OCI-LY7 (cell line): ENCODE results near the gene SLC16A12. TPM values are rescaled to one million over a fixed set of nuclear protein-coding genes. Genes with fewer than 3 reads are reported as not detected.

Source experiments
- BruUV-seq: library from RNA; stranded (reverse); fragments of 400-500 nt; replicated peaks from 2 replicates; lab custom pipeline; 2021; lab: Mats Ljungman, UMichigan
- CTCF ChIA-PET: fragments of 300-600 bp; sonication (Branson Sonifier 250); formaldehyde crosslinking; loops from one replicate; lab custom pipeline; 2022; ENCODE audit warnings: antibody characterized with exemption; ENCODE audit not compliant: unreplicated experiment; lab: Charles Lee
- POLR2A ChIA-PET: fragments of 300-600 bp; sonication (Branson Sonifier 250); formaldehyde crosslinking; loops from one replicate; lab custom pipeline; 2022; ENCODE audit warnings: antibody characterized with exemption; lab: Charles Lee
- DNase-seq: peaks from one replicate; pipeline ENCODE4 v3.0.0-alpha.2; 2015; ENCODE audit warnings: low spot score
- H2AFZ ChIP-seq: fragments of 200-600 bp; sonication (generic), shearing (Covaris generic); 2 replicates; pipeline ENCODE4 v1.6.1; 2014; ENCODE audit warnings: mild to moderate bottlenecking, antibody characterized with exemption, low read length, moderate library complexity
- H3K27ac ChIP-seq: fragments of 200-600 bp; sonication (generic); 2 replicates; pipeline ENCODE4 v1.5.1; 2014; ENCODE audit warnings: mixed run types, low read depth, mild to moderate bottlenecking, moderate library complexity, low read length, inconsistent platforms; ENCODE audit not compliant: poor library complexity, severe bottlenecking
- H3K36me3 ChIP-seq: fragments of 200-600 bp; sonication (generic); 2 replicates; pipeline ENCODE4 v1.6.1; 2014; ENCODE audit warnings: mild to moderate bottlenecking, antibody characterized with exemption, low read length, moderate library complexity, mixed read lengths; ENCODE audit not compliant: insufficient read depth
- H3K4me1 ChIP-seq: fragments of 200-600 bp; sonication (generic); 2 replicates; pipeline ENCODE4 v1.5.1; 2014; ENCODE audit warnings: mild to moderate bottlenecking, low read length; ENCODE audit not compliant: insufficient read depth, poor library complexity, severe bottlenecking
- H3K4me2 ChIP-seq: fragments of 200-600 bp; sonication (generic); 2 replicates; pipeline ENCODE4 v1.6.1; 2014; ENCODE audit warnings: mild to moderate bottlenecking, low read length
- H3K4me3 ChIP-seq: fragments of 200-600 bp; sonication (generic); 2 replicates; pipeline ENCODE4 v1.5.1; 2014; ENCODE audit warnings: mild to moderate bottlenecking, low read depth, low read length; ENCODE audit not compliant: poor library complexity, severe bottlenecking
- H3K79me2 ChIP-seq: fragments of 200-600 bp; sonication (generic); 2 replicates; pipeline ENCODE4 v1.6.1; 2016; ENCODE audit warnings: low read depth, mild to moderate bottlenecking, low read length, moderate library complexity, mixed read lengths; ENCODE audit not compliant: insufficient read depth
- H3K9me2 ChIP-seq: fragments of 200-600 bp; sonication (generic); 2 replicates; pipeline ENCODE4 v1.6.1; 2016; ENCODE audit warnings: mild to moderate bottlenecking, low read length, mixed read lengths; ENCODE audit not compliant: insufficient read depth
- H3K9me3 ChIP-seq: fragments of 200-600 bp; sonication (generic); 2 replicates; pipeline ENCODE4 v1.6.1; 2014; ENCODE audit warnings: mild to moderate bottlenecking, mixed run types, low read length, mixed read lengths
- H4K20me1 ChIP-seq: fragments of 200-600 bp; sonication (generic); 2 replicates; pipeline ENCODE4 v1.6.1; 2014; ENCODE audit warnings: mild to moderate bottlenecking, antibody characterized with exemption, low read length, moderate library complexity, mixed read lengths; ENCODE audit not compliant: insufficient read depth
- EZH2phosphoT487 ChIP-seq: fragments of 200-600 bp; sonication (generic); IDR thresholded peaks from 2 replicates; pipeline ENCODE4 v1.6.1; 2018; ENCODE audit warnings: low read depth, borderline replicate concordance, mild to moderate bottlenecking, mixed run types, antibody characterized with exemption, low read length, moderate library complexity, mixed read lengths
- intact Hi-C: fragments of 100-400 bp; cut with micrococcal nuclease; formaldehyde crosslinking; loops from one replicate; pipeline ENCODE4 v1.10.0; 2022; ENCODE audit not compliant: unreplicated experiment
- total RNA-seq, 2 experiments: library from RNA; depleted of rRNA in 1 of 2; stranded (reverse); fragments of >200 nt in 1 of 2; shearing (Covaris generic) in 1 of 2; gene quantifications; 2 replicates each; pipeline ENCODE4 v1.2.3, GENCODE V29; 2014 to 2022
- TF ChIP-seq, protein P1 (sequence below): fragments of 200-600 bp; sonication (generic); conservative IDR thresholded peaks from 2 replicates; pipeline ENCODE4 v1.5.1; 2014; ENCODE audit warnings: mild to moderate bottlenecking, antibody characterized with exemption, low read length, moderate library complexity, mixed read lengths

SLC16A12 gene
- total RNA-seq, 2 experiments from 2014 or later, result not detected

DNA sequence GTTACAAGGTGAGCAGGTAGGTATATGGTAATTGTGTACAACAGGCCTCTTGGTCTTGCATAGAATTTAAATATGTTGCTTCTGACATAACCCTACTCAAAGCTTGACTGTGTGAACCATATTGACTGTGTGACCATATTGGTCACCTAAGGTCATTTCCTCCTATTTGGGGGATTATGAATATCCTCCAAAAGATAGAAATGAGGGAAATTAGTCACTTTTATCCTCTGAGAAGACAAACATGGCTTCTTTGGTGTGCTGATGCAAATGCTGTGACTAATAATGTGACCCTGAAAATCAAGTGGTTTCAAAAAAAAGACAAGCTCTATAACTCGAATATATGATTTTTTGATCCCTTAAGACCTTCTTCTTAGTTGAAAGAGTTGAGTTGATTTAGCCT is 93.1 kb downstream of the SLC16A12 start:
- H3K79me2 ChIP-seq, result no peaks in the 10 kb centered on the region
- DNase-seq, result no peak
- H3K9me2 ChIP-seq, result no peaks in the 10 kb centered on the region
- TF ChIP-seq, protein P1, sequence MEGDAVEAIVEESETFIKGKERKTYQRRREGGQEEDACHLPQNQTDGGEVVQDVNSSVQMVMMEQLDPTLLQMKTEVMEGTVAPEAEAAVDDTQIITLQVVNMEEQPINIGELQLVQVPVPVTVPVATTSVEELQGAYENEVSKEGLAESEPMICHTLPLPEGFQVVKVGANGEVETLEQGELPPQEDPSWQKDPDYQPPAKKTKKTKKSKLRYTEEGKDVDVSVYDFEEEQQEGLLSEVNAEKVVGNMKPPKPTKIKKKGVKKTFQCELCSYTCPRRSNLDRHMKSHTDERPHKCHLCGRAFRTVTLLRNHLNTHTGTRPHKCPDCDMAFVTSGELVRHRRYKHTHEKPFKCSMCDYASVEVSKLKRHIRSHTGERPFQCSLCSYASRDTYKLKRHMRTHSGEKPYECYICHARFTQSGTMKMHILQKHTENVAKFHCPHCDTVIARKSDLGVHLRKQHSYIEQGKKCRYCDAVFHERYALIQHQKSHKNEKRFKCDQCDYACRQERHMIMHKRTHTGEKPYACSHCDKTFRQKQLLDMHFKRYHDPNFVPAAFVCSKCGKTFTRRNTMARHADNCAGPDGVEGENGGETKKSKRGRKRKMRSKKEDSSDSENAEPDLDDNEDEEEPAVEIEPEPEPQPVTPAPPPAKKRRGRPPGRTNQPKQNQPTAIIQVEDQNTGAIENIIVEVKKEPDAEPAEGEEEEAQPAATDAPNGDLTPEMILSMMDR, result no peak
- no peak for TF ChIP-seq EZH2phosphoT487
- H3K9me3 ChIP-seq, result no peaks in the 10 kb centered on the region
- H3K36me3 ChIP-seq, result no peaks in the 10 kb centered on the region
- POLR2A ChIA-PET, result no interaction called here
- intact Hi-C loops, result no loop called here
- no peaks in the 10 kb centered on the region for H4K20me1 ChIP-seq
- no peak overlapping the region for H2AFZ ChIP-seq
- CTCF ChIA-PET, result no interaction called here
- H3K4me3 ChIP-seq, result no peak overlapping the region
- H3K4me2 ChIP-seq, result no peak overlapping the region
- no peak overlapping the region for H3K27ac ChIP-seq
- BruUV-seq, result no TSS peak
- no peaks in the 10 kb centered on the region for H3K4me1 ChIP-seq

GRCh38 chr10:89440226-89441009 is 95.0 kb downstream of the SLC16A12 start:
- no peaks in the 10 kb centered on the region for H3K4me1 ChIP-seq
- no peaks in the 10 kb centered on the region for H4K20me1 ChIP-seq
- POLR2A ChIA-PET, result interaction anchor here (0.6 to 0.7 kb wide), 2 partner anchors 81 to 252 kb away, joined by 3 to 7 read pairs; no protein-coding TSS in a partner anchor
- no peak overlapping the region for H3K4me3 ChIP-seq
- H3K27ac ChIP-seq, result no peak overlapping the region
- H2AFZ ChIP-seq, result no peak overlapping the region; the same call in 1 of the 2 replicates
- intact Hi-C loops, result no loop called here
- H3K79me2 ChIP-seq, result no peaks in the 10 kb centered on the region
- TF ChIP-seq, protein P1, result no peak
- TF ChIP-seq EZH2phosphoT487, result no peak
- no peaks in the 10 kb centered on the region for H3K9me2 ChIP-seq
- H3K36me3 ChIP-seq, result no peaks in the 10 kb centered on the region
- no peak for DNase-seq
- BruUV-seq, result no TSS peak
- H3K4me2 ChIP-seq, result no peak overlapping the region
- no peaks in the 10 kb centered on the region for H3K9me3 ChIP-seq
- CTCF ChIA-PET, result no interaction called here

DNA sequence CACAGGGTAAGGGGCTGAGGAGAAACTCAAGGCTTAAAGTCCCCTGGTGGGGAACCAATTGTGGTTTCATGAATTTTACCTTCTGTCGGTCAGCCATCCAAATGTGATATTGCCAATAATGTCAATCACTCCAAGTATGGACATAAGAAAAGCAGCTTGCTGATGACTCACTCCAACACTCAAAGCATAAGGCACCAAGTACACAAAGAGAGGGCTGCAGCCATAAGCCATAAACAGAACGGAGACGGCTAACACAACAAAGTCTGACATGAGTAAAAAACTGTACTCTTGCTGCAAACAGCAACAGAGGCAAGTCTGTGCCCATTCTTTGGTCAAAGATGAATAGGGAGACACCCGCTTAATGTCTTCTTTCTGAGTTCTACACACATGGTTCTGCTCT is 96.9 kb downstream of the SLC16A12 start:
- intact Hi-C loops, result no loop called here
- ChIA-PET CTCF (no interaction called here), POLR2A (no interaction called here)
- Histone ChIP-seq H3K36me3 (no peaks in the 10 kb centered on the region), H3K9me2 (no peaks in the 10 kb centered on the region), H3K79me2 (no peaks in the 10 kb centered on the region), H3K4me2 (no peak overlapping the region), H3K9me3 (no peaks in the 10 kb centered on the region), H3K4me1 (no peaks in the 10 kb centered on the region), H4K20me1 (no peaks in the 10 kb centered on the region), H3K27ac (no peak overlapping the region), H2AFZ (no peak overlapping the region), H3K4me3 (no peak overlapping the region)
- no peak for TF ChIP-seq EZH2phosphoT487
- TF ChIP-seq, protein P1, result no peak
- no TSS peak for BruUV-seq
- no peak for DNase-seq
